ENCODE data around the gene LYRM4. TPM values are rescaled to one million over a fixed set of nuclear protein-coding genes. Genes with fewer than 3 reads are reported as not detected.

LYRM4 gene
- polyA plus RNA-seq, 4 donors = 36.1 to 43.7 (median 42.7) TPM

GRCh38 chr6:5282191-5282623 lies 21.5 kb upstream of the LYRM4 start:
- DNase-seq (ENCODE audit: low read depth in 4 of 4, low spot score in 2 of 4) = no peak

- DNase-seq (ENCODE audit: low read depth in 4 of 4, low spot score in 2 of 4) = no peak
These were observed 20.2 kb upstream of the LYRM4 start for GRCh38 chr6:5280920-5281319.

GRCh38 chr6:5279891-5280338 lies 19.2 kb upstream of the LYRM4 start:
- DNase-seq (ENCODE audit: low read depth in 4 of 4, low spot score in 2 of 4) = no peak

GRCh38 chr6:5278565-5279120 lies 17.9 kb upstream of the LYRM4 start:
- DNase-seq (ENCODE audit: low read depth in 4 of 4, low spot score in 2 of 4) = no peak

GRCh38 chr6:5278047-5278446 lies 17.3 kb upstream of the LYRM4 start:
- no peak for DNase-seq (ENCODE audit: low read depth in 4 of 4, low spot score in 2 of 4)

GRCh38 chr6:5277589-5277988 lies 16.8 kb upstream of the LYRM4 start:
- DNase-seq (ENCODE audit: low read depth in 4 of 4, low spot score in 2 of 4) = no peak

GRCh38 chr6:5276581-5276980 lies 15.8 kb upstream of the LYRM4 start:
- DNase-seq (ENCODE audit: low read depth in 4 of 4, low spot score in 2 of 4) = no peak

- no peak for DNase-seq (ENCODE audit: low read depth in 4 of 4, low spot score in 2 of 4)
These were observed 14.7 kb upstream of the LYRM4 start for GRCh38 chr6:5275497-5275896.

- DNase-seq (ENCODE audit: low read depth in 4 of 4, low spot score in 2 of 4) = no peak
These were observed 13.5 kb upstream of the LYRM4 start for GRCh38 chr6:5274231-5274630.

- no peak for DNase-seq (ENCODE audit: low read depth in 4 of 4, low spot score in 2 of 4)
These were observed 11.2 kb upstream of the LYRM4 start for GRCh38 chr6:5271926-5272325.

GRCh38 chr6:5270093-5270680 lies 9.4 kb upstream of the LYRM4 start:
- no peak for DNase-seq (ENCODE audit: low read depth in 4 of 4, low spot score in 2 of 4)

GRCh38 chr6:5266423-5266822 lies 5.7 kb upstream of the LYRM4 start:
- no peak for DNase-seq (ENCODE audit: low read depth in 4 of 4, low spot score in 2 of 4)

GRCh38 chr6:5261545-5262109 lies 877 bp upstream of the LYRM4 start:
- peak in 1 of 4 donors; percentile 27 for DNase-seq (ENCODE audit: low read depth in 4 of 4, low spot score in 2 of 4)

- DNase-seq (ENCODE audit: low read depth in 4 of 4, low spot score in 2 of 4) = peak in 1 of 4 donors; percentile 48
These were observed 584 bp downstream of the LYRM4 start for GRCh38 chr6:5260111-5260620.

- no peak for DNase-seq (ENCODE audit: low read depth in 4 of 4, low spot score in 2 of 4)
These were observed 1.3 kb downstream of the LYRM4 start for GRCh38 chr6:5259428-5259827.

- no peak for DNase-seq (ENCODE audit: low read depth in 4 of 4, low spot score in 2 of 4)
These were observed 3.4 kb downstream of the LYRM4 start for GRCh38 chr6:5257400-5257799.

- no peak for DNase-seq (ENCODE audit: low read depth in 4 of 4, low spot score in 2 of 4)
These were observed 3.8 kb downstream of the LYRM4 start for GRCh38 chr6:5256952-5257351.

- no peak for DNase-seq (ENCODE audit: low read depth in 4 of 4, low spot score in 2 of 4)
These were observed 9.8 kb downstream of the LYRM4 start for GRCh38 chr6:5250911-5251310.

GRCh38 chr6:5250451-5250850 lies 10.3 kb downstream of the LYRM4 start:
- no peak for DNase-seq (ENCODE audit: low read depth in 4 of 4, low spot score in 2 of 4)

- DNase-seq (ENCODE audit: low read depth in 4 of 4, low spot score in 2 of 4) = no peak
These were observed 11.2 kb downstream of the LYRM4 start for GRCh38 chr6:5249451-5250122.

GRCh38 chr6:5248302-5249098 lies 12.2 kb downstream of the LYRM4 start:
- no peak for DNase-seq (ENCODE audit: low read depth in 4 of 4, low spot score in 2 of 4)
